PFSK-1 (cell line): ENCODE data around the gene HDDC2. TPM values are rescaled to one million over a fixed set of nuclear protein-coding genes. Genes with fewer than 3 reads are reported as not detected.

Source experiments
- FOXP2 ChIP-seq: optimal IDR thresholded peaks from 2 replicates; pipeline ENCODE3; 2011; ENCODE audit warnings: borderline replicate concordance, control low read depth, inconsistent platforms; ENCODE audit not compliant: insufficient read depth; ENCODE audit errors: extremely low read length, extremely low read depth
- POLR2AphosphoS5 ChIP-seq: IDR thresholded peaks from 2 replicates; pipeline ENCODE4 v1.6.1; 2012; ENCODE audit warnings: low read depth, mild to moderate bottlenecking, control low read depth, low read length, moderate library complexity
- SIN3A ChIP-seq: IDR thresholded peaks from 2 replicates; pipeline ENCODE4 v1.6.1; 2012; ENCODE audit warnings: mild to moderate bottlenecking, low read length, moderate library complexity, borderline replicate concordance; ENCODE audit not compliant: insufficient read depth
- TAF1 ChIP-seq: IDR thresholded peaks from 2 replicates; pipeline ENCODE4 v1.6.1; 2012; ENCODE audit warnings: low read length, control low read depth, borderline replicate concordance; ENCODE audit not compliant: insufficient read depth
- polyA plus RNA-seq: library from polyadenylated mRNA; unstranded; fragments of >200 nt; gene quantifications from one replicate; pipeline ENCODE4 v1.2.1, GENCODE V29; 2012; ENCODE audit warnings: low read depth, missing spikeins; ENCODE audit not compliant: insufficient read length
- TF ChIP-seq, protein P1 (sequence below), 2 experiments: IDR thresholded peaks; 2 replicates each; pipeline versions ENCODE4 v1.6.1 to v1.8.0; 2011 to 2012; ENCODE audit warnings: low read depth in 2 of 2, low read length in 2 of 2, control low read depth in 1 of 2, inconsistent platforms in 1 of 2, mild to moderate bottlenecking in 1 of 2, moderate library complexity in 1 of 2; ENCODE audit not compliant: insufficient read depth in 1 of 2

Gene HDDC2, protein sequence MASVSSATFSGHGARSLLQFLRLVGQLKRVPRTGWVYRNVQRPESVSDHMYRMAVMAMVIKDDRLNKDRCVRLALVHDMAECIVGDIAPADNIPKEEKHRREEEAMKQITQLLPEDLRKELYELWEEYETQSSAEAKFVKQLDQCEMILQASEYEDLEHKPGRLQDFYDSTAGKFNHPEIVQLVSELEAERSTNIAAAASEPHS
- 109 TPM for polyA plus RNA-seq

DNA sequence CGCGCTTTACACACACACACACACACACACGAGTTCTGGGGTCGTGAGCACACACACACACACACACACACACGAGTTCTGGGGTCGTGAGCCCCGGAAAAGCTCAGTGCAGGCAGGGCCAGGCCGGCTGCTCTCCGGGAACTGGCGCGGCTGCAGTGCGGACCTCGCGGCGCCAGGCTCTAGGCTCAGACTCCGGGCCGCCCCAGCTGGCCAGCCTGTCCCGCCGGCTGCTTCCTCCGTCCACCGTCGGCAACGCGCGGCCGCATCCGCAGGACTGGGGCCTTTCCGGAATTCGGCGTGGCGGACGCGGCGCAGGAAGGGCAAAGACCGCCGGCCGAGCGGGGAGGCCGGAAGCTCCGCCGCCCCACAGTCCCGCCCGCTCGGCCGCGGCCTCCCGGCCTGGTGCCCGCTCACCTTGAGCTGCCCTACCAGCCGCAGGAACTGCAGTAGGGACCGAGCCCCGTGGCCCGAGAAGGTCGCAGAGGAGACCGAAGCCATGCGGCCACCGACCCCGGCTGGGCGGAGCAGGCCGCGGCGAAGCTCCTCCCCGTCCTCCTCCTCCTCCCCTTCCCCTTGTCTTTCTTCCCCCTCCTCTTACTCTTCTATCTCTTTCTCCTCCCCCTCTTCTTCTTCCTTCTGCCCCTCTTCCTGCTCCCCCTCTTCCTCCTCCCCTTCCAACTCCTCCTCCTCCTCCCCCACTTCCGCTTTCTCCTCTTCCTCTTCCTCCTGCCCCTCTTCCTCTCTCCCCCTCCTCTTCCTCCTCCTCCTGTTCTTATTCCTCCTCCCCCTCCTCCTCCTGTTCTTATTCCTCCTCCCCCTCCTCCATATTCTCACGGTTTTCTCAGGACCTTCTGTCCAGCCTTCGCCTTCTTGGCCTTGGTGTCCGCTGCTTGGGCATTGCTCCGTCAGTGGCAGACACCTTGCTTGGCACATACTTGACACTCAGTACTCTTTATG lies at the start of gene HDDC2:
Gene HDDC2 (minus strand): TSS at position 533 of the 957 bp plus-strand sequence. CDS start 35 bp downstream, at position 498.
- TF ChIP-seq POLR2AphosphoS5 (peak; percentile 85), SIN3A (peak; percentile 46; the same call in 1 of the 2 replicates), TAF1 (peak; percentile 74; the same call in 1 of the 2 replicates), FOXP2 (no peak)
- TF ChIP-seq, protein P1, sequence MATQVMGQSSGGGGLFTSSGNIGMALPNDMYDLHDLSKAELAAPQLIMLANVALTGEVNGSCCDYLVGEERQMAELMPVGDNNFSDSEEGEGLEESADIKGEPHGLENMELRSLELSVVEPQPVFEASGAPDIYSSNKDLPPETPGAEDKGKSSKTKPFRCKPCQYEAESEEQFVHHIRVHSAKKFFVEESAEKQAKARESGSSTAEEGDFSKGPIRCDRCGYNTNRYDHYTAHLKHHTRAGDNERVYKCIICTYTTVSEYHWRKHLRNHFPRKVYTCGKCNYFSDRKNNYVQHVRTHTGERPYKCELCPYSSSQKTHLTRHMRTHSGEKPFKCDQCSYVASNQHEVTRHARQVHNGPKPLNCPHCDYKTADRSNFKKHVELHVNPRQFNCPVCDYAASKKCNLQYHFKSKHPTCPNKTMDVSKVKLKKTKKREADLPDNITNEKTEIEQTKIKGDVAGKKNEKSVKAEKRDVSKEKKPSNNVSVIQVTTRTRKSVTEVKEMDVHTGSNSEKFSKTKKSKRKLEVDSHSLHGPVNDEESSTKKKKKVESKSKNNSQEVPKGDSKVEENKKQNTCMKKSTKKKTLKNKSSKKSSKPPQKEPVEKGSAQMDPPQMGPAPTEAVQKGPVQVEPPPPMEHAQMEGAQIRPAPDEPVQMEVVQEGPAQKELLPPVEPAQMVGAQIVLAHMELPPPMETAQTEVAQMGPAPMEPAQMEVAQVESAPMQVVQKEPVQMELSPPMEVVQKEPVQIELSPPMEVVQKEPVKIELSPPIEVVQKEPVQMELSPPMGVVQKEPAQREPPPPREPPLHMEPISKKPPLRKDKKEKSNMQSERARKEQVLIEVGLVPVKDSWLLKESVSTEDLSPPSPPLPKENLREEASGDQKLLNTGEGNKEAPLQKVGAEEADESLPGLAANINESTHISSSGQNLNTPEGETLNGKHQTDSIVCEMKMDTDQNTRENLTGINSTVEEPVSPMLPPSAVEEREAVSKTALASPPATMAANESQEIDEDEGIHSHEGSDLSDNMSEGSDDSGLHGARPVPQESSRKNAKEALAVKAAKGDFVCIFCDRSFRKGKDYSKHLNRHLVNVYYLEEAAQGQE (IDR thresholded peaks at IDR 0.05; ENCODE audit: insufficient read depth in 1 of 2, low read depth in 2 of 2, low read length in 2 of 2), result peak in 1 of 2 experiments; percentile 4; a peak in 2 of 4 replicates

DNA sequence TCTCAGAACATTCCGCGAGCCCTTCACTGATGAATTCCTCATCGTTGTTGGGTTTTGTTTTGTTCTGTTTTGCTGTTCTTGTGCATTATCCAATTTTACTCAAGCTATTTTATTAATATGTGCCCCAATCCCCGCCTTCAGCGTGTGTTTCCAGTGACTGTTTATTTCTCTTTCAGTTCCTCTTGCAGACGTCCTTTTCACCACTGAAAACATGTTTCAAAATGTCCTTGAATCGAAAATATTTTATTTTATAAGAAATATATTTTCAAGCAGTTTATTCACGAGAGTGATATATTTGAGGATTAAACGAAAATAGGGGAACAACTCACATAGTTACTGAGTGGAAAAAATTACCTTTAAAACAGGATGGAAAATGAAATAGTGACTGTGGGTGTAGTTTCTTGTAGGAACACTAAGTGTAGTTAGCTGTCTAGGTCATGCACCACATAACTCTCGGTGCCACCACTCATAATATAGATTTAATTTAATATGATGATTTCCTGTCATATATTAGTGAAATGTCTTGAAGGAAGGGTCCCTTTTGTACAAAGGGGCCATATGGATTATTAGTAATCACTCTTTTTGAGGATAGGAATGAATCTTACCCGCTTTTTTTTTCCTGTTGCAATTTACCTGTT lies 45.3 kb upstream of the HDDC2 start:
- TF ChIP-seq TAF1, result no peak
- TF ChIP-seq SIN3A, result no peak

DNA sequence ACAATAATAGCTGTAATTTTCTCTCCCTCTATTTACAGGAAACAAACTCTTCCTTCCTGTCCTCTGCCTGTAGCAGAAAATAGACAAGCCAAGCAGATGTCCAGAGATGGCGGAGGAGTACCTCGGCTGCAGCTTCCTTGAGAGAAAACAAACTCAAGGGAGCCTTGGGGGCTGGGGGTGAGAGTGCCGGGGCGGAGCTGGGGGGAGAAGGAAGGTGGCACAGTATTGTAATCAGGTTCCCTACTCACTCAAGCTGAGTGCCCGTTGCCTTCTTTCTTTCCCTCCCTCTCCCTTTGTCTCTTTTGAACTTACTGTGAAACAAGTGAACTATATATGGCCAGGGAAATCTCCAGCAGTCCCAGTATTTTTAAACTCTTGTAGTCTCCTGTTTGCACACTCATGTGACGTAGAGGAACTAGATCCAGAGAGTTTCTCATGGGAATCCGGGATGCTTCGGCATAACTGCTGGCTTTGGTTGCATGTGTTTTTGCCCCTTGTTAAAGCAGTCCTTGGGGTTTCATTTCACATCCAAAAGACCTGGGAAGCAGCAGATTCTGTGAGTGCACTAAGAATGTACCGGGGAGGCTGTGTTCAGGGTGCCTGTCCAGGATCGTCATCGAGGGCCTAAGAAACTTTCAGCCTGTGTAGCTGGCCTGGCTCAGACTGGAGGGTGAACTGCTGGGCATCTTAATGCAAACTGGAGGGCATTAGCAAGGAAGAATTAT lies 44.6 kb upstream of the HDDC2 start:
- TF ChIP-seq FOXP2, result no peak
- TF ChIP-seq, protein P1 (IDR thresholded peaks at IDR 0.05; ENCODE audit: insufficient read depth in 1 of 2, low read depth in 2 of 2, low read length in 2 of 2), result peak in 1 of 2 experiments; percentile 57; a peak in 2 of 4 replicates

DNA sequence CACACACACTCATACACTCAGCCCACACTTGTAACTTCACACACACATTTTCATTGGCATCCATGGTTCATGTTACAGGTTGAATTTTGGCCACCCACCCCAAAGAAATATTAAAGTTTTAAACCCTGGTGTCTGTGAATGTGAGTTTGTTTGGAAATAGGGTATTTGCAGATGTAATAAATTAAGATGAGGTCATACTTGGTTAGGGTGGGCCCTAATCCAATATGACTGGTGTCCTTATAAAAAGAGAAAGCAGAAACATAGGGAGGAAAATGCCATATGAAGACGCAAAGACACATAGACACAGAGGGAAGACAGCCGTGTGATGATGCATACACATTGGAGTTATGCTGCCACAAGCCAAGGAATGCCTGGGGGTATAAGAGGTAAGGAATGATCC lies 39.7 kb upstream of the HDDC2 start:
- no peak for TF ChIP-seq SIN3A
- no peak for TF ChIP-seq FOXP2
- no peak for TF ChIP-seq POLR2AphosphoS5
- TF ChIP-seq, protein P1 (IDR thresholded peaks at IDR 0.05; ENCODE audit: insufficient read depth in 1 of 2, low read depth in 2 of 2, low read length in 2 of 2), result no peak
- no peak for TF ChIP-seq TAF1

DNA sequence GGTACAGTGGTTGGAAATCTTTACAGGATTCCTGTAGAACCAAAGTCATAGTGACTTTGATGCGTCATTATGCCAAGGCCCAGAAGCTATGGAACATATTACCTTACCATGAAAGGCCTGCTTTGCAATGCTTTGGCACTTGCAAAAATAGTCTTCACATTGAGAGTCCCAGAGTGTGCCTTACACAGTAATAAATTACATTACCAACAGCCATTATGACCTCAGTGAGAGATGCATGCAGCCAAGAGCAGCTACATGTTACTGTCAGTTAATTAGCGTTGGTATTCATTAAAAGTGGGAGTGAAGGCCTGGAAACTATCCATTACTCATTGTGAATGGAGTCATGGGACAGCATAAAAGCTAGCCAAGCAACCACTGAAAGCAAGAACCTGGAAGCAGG lies 39.2 kb upstream of the HDDC2 start:
- no peak for TF ChIP-seq POLR2AphosphoS5
- TF ChIP-seq, protein P1 (IDR thresholded peaks at IDR 0.05; ENCODE audit: insufficient read depth in 1 of 2, low read depth in 2 of 2, low read length in 2 of 2), result no peak
- no peak for TF ChIP-seq TAF1
- no peak for TF ChIP-seq SIN3A
- no peak for TF ChIP-seq FOXP2
